NCI-H1092 treated with DMSO at 0.1 percent for 48 hours (cell line): Measurements from ENCODE around the gene DIO1.

Experiments
- DNase-seq: peaks from one replicate; lab custom pipeline; 2025; lab: John Stamatoyannopoulos, UW

The DIO1 gene

DNA sequence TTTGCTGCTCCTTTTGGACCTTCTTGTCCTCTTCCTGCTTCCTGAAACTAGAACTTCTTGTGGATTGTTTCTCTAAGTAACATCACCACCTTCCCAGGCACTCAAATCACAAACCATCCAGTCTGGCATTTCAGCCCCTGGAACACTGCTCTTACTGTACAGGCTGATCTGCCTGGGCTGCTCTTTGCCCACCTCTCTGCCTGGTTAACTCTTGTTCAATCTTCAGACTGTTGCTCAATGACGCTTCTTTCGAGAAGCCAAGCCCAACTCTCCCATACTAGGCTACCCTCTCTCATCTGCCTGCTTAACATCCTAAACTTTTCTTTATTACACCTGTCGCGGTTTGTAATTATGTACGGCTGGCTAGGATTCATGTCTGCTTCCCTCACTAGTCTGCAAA lies 657 bp downstream of the DIO1 start:
- DNase-seq, result no peak

DNA sequence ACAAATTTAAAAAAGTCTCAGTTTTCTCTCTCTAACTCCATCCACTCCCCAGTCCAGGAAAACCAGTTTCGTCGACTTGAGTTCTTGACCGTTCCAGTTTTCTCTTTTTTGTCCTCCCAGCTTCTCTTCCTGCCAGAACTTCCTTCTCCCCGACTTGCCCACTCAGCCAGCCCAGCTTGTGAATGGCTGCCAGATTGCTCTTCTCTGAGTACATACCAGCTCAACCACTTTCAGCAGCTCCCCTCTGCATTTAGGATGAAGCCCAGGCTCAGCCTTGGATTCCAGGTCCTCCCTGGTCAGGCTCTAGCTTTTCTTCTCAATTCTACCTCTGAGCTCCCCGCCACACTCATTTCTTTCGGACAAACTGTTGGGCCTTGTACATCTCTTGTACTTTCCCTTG lies 1.4 kb downstream of the DIO1 start:
- DNase-seq, result no peak

DNA sequence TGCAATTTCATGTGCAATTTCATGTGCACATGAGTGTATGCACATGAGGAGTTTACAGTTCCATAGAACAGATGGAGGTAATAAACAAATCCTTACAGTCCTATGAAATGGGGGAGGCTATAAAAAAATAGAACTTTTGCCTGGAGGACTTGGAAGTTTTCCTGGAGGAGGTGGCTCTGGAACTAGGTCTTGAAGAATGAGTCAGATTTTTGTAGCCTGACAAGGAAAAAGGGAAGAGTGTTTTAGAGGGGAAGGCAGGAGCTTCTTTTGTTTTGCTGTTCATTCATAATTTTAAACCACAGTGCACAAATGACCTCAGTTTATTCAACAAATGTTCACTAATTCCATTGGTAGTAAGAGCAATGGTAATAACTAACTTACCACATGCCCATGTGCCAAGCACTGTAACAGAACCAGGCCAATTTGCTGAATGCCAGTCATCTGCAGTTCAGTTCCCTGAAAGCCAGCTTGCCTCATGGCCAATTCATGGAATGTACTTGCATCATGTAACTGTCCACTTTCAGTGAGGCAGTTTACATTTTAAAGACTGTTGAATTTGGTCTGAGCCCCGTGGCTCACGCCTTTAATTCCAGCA lies 2.7 kb downstream of the DIO1 start:
- no peak for DNase-seq

DNA sequence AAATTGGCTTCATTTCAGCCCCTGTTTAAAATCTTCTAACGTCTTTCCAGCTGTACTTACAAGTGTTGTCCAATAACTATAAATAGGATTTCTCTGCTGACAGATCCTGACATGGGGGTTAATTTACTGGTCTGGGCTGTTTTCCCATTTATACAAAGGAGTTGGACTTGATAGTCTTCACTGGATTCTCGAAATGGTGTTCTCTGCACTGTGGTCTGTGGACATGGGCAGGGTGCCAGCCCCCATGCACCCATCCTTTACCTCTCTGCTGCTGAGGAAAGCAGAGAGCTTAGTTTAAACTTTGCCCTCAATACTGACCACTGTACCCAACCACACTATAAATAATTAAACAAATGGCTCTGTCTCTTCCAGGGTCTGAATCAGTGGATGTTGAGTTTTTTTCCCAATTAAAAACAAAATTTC lies 5.2 kb downstream of the DIO1 start:
- DNase-seq, result peak; percentile 37

DNA sequence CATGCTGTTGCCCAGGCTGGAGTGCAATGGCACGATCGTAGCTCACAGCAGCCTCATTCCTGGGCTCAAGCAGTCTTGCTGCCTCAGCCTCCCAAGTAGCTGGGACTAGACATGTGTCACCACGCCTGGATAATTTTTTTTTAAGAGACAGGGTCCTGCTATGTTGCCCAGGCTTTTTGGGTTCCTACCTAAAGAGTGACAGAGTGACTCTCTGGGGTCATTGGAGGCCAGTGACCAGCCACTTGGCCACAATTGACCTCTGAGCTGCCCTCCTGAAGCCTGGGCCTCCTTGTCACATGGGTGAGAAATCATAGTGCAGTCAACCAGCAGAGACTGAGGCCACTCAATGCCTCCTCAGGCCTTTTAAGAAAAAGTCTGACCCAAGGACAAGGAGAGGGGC lies 5.7 kb downstream of the DIO1 start:
- no peak for DNase-seq

DNA sequence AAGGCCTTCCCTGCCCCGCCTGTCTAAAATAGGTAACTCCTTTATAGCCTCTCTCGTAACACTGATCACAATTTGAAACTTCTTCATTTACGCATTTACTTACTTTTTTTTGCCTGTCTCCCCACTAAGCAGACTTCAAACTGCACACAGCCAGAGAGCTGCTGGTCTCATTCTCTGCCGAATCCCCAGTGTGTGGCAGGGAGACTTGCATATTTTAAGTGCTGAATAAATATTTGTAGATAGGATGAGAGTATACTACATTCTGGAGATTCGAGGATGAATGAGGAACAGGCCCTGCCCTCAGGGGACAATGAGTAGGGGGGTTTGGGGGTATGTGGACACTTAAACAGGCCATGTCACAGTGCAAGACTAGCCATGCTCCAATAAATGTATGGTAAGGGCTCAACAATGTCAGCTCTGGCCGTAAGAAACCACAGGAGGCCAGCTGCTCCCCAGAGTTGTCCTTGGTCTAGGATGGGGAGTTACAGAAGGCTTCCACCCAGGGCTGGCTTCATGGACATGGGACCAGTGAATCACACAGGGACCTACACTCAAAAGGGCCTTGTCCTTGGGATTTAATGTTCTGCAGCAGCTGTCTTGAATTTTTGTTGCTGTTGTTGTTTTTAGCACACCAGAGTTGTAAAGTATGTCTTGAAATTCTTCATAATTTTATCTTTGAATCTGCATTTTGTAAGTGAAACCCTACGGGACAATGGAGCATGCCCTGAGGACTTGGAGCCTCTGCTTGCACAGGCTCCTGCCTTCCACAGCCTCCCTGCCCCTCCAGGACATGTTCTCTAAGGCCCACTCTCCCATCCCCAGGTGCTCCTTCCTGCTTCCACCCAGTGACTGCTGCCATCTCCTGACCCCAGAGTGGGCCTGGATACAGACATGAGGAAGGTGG lies 8.5 kb downstream of the DIO1 start:
- DNase-seq, result no peak

DNA sequence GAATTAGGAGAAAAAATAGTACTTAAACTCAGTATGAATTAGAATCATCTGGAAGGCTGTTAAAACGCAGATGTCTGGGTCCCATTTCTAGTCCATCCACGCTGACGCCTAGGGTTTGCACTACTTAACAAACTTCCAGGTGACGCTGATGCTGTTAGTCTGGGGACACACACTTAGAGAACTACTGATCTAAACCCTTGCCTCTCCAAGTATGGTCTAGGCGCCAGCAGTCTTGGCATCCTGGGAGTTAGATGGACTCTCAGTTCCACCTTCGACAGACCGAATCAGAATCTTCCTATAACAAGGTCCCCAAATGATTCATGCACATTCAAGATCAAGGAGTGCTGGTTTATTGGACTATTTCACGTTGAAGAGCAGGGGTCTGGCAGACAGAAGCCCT lies 11.5 kb downstream of the DIO1 start:
- no peak for DNase-seq

DNA sequence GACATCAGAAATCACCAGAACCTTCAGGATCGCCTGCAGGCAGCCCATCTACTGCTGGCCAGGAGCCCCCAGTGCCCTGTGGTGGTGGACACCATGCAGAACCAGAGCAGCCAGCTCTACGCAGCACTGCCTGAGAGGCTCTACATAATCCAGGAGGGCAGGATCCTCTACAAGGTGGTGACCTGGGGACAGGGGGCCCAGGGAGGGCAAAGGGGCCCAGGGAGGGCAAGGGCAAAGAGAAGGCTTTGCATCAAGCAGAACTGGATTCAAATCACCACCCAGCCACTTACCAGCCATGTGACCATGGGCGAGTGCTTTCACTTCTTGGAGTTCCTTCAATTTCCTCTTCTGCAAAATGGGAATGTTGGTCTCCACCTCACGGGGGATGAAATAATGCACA lies 12.1 kb downstream of the DIO1 start:
- DNase-seq, result no peak

DNA sequence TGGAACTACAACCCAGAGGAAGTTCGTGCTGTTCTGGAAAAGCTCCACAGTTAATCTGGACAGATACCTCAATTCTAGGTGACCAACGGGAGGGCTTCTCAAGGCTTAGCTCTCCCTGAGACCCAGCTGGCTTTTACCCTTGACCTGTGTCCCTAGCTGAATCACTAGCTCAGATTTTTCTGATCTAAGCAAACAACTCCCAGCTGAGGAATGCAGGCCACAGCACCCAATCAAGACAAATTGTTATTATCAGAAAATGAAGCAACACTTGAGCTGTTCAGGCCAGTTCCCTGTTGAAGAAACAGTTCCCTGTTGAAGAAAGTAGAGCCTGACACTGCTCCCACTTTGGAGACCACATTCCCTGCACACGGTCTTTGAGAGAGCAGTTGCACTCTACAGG lies 16.0 kb downstream of the DIO1 start:
- DNase-seq, result no peak

DNA sequence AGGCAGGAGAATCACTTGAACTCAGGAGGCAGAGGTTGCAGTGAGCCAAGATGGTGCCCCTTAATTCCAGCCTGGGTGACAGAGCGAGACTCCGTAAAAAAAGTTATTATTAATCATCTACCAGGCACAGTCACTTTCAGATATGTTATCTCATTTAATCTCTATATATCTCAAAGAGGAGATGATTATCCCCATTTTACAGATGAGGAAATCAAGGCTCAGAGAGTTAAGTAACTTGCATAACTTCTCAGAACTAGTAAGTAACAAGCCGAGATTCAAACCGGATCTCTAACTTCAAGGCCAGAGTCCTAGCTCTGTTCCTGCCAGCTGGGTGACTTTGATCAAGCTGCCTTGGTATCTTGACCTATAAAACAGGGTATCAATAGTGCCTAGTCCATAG lies 17.5 kb downstream of the DIO1 start:
- DNase-seq, result no peak

DNA sequence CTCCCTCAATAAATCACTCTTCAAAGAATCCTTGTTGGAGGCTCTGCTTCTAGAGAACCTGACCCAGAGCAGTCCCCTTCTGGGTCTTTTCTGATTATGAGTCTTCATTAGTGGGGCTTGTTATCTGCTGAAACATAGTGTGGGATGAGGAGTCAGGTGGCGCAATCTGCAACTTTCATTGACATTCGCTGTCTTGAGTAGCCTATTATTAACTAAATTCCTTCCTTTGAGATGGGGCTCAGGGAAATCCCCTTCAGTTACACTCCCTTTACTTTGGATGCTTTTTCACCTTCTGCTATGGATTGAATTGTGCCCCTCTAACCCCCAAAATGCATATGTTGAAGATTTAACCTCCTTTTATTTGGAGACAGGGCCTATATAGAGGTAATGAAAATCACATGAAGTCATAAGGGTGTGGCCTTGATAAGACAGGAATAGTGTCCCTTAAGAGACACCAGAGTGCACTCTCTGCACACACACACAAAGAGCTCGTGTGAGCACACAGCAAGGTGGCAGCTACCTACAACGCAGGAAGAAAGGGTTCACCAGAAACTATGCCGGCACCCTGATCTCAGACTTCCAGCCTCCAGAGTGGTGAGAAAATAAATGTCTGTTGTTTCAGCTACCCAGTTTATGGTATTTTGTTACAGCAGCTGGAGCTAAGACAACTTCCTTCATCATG lies 19.5 kb downstream of the DIO1 start:
- no peak for DNase-seq

DNA sequence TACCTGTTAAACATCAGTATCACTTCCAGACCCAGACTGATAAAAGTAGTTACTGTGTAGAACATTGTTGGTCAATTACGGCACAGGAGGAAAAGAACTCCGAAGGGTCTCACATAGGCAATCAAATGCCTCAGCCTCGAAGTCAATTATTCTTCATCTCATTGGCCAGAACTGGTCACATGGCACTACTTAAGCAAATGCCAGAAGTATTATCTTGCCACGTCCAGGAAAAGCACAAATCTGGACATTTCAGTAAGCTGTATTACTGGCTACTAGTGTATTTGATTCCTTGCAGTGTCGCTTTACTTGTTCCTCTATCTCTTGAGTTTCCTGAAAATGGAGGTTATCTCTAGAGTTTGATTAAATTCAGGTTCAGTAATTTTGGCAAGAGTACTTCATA lies 24.4 kb downstream of the DIO1 start:
- no peak for DNase-seq

DNA sequence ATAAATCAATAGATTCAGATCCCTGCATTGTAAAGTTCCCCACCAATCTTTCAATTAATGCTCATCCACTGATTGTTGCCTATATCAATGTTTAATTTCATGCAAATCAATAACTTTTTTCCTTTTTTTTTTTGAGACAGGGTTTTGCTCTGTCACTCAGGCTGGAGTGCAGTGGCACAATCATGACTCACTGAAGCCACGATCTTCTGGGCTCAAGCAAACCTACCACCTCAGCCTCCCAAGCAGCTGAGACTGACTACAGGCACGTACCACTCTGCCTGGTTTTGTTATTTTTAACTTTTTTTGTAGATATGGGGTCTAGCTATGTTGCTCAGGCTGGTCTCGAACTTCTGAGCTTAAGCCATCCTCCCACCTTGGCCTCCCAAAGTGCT lies 25.7 kb downstream of the DIO1 start:
- DNase-seq, result no peak

DNA sequence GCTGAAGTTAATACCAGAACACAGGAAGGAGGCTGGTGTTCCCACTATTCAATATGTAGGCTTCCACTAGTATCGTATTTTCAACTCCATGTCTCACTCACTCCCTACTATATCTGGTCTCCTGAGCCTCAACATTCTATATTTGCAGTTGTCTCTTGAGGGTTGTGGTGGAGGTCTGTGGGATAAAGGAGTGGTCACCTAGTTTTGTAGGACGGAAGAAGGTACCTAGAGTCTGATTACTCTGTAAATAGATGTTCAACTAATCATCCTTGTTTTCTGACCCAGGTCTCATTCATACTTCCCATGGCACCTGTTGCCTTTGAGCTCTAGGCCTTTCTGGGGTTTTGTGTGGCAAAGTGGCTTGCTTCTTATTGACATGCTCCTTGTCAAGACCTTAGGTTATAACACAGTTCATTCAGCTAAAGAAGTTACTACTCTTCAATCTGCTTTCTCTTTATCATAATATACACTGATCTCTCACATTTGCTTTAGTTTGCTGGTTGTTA lies 33.4 kb downstream of the DIO1 start:
- no peak for DNase-seq

DNA sequence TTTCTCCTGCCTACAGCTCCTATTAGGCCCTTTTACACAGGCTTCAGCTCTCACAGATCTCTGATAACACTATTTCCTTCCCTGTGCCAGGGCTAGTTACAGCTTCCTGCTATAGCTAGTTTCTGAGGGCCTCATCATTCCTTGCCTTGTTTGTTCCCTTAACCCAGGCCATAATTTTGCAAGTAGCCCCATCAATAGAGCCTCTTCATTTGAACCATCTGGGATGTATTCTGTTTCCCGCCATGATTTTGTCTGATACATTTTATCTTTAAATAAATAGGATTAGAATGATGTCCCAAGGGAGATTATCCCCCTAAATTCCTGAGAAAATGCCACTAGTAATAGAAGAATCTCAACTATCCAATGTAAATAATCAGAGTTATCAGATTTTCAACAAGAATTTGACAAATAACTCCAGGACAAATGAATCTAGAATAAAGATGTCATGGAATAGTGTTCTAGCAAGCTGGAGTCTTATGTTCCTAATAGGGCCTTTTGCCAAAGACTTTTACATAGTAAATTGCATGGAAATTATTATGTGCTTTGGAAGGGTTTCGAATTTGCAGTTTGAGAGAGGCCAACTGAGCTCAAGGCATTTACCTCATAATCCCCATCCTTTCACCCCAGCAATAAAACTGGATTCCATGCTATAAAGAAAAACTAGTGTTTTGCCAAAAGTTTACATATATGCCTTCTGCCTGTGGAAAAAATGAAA lies 35.4 kb downstream of the DIO1 start:
- DNase-seq, result no peak

DNA sequence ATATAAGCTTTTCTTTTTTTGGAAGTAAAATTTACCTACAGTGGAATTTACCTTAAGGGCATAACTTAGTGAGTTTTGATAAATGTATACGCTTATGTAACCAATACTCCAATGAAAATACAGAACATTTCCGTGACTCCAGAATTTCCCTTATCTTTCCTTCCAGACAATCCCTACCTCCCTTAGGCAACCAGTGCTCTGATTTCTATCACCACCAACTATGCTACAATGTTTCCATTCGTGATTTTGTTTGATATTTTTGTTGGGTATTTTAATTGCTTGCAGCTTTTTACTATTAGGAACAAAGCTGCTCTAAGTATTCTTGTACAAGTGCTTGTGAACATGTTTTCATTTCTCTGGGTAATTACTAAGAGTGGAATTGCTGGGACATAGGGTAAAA lies 36.9 kb downstream of the DIO1 start:
- no peak for DNase-seq

DNA sequence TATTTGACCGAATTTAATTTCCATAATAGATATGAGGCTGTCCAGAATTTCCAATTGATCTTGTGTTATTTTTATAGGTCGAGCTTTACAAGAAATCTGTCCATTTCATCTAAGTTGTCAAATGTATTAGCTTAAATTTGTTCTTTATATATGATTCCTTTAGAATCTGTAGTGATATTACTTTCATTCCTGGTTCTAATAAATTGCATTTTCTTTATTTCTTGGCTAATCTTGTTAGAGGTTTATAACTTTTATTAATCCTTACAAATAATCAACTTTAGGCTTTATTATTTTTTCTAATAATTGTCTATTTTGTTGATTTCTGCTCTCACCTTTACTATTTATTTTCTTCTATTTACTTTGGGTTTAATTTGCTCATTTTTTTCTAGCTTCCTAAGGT lies 37.5 kb downstream of the DIO1 start:
- no peak for DNase-seq

DNA sequence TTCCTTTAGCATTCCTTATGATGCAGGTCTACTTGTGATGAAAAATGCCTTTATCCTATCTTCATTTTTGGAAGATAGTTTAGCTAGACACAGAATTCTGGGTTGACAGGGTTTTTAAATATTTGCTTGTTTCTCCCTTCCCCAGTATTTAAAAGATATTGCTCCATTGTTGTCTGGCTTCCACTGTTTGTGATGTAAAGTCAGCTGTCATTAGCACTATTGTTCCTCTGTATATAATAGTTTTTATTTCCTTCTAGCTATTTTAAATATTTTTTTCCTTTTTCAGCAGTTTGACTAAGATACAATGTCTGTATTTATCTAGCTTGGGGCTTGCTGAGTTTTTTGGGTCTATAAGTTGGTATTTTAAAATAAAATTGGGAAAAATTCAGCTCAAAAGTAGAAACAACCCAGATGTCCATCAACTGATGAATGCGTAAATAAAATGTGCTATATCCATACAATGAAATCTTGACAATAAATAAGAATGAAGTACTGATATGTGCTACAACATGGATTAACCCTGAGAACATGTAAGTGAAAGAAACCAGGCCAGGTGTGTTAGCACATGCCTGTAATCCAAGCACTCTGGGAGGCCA lies 40.3 kb downstream of the DIO1 start:
- DNase-seq, result no peak

DNA sequence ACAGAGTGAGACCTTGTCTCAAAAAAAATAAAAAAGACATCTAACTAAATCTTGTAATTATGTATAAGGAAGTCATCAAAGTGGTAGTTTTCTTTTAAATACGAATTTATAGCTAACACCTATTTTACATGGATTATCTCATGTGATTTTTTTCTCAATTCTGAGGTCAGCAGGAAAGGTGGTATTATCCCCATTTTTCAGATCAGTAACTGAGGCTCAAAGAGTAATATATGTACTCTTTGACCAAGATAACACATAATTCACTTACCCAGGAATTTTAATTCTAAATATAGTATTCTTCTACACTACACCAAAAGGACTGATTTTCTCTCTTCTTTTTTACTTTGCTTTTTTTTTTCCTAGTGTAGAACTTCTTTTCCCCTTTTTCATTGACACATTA lies 42.4 kb downstream of the DIO1 start:
- no peak for DNase-seq

DNA sequence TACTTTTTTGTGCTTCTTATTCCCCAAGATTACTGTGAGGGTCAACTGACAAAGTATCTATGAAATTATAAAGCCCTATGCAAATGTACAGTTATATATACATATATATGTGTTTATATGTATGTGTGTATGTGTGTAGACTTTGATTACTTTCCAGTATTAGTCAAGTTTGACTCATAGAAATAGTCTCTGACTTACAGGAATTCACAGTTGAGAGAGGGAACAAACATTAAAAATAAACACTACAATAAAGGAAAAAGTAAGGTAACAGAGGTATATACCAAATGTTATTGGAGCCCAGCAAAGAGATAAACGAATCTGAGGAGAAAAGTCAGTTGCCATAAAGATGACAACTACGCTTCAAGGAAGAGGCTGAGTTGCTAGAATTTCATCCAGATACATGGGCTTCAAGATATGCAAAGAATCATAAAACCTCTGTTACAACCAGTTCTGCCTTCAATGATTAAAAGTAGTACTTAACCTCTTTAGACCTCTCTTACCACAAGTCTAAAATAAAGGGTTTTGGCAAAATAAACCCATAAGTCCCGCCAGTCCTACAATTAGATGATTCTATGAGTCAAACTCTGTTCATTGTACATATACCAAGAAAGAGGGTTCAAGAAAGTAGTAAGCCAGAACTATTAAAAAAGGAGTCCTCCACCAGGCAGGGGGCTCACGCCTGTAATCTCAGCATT lies 44.3 kb downstream of the DIO1 start:
- DNase-seq, result no peak
